ENCODE measurements around the gene MAP7D2. TPM values are rescaled to one million over a fixed set of nuclear protein-coding genes. Genes with fewer than 3 reads are reported as not detected.

MAP7D2 gene
- total RNA-seq, 1 experiment from 2014 or later: 0.15 TPM

DNA sequence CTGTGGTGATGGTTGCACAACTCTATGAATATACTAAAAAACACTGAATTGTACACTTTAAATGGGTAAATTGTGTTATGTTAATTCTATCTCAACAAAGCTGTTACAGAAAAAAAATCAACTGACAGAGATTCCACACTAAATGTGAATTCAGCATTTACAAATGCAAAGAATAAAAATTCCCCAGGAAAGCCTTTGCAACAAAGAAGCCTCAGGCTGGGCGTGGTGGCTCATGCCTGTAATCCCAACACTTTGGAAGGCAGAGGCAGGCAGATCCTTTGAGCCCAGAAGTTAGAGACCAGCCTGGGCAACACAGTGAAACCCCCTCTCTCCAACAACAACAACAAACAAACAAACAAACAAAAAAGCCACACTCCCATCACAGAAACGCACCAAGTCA, 134.8 kb downstream of the MAP7D2 start:
- no peak overlapping the region for H3K27ac ChIP-seq (ENCODE audit: low read depth, low read length)
- no peaks in the 10 kb centered on the region for H3K9me3 ChIP-seq (ENCODE audit: control insufficient read depth in 1 of 2, insufficient read depth in 1 of 2, low read depth in 1 of 2, low read length in 2 of 2)
- no peaks in the 10 kb centered on the region for H3K27me3 ChIP-seq (ENCODE audit: insufficient read depth, low read length)
- ChIA-PET CTCF (no interaction called here), POLR2A (no interaction called here), RAD21 (ENCODE audit: low non-redundant PET in 1 of 2, low total read pairs in 2 of 2, uncharacterized antibody in 2 of 2, unreplicated experiment in 2 of 2) (no interaction called here)
- no peaks in the 10 kb centered on the region for H3K79me2 ChIP-seq (ENCODE audit: insufficient read depth, low read length)
- no peak for ATAC-seq
- no peak overlapping the region for H3K4me2 ChIP-seq (ENCODE audit: low read length)
- no peaks in the 10 kb centered on the region for H3K4me1 ChIP-seq (ENCODE audit: control insufficient read depth in 1 of 2, insufficient read depth in 2 of 2, low read length in 2 of 2)
- H3K4me3 ChIP-seq (replicated peaks in 1 of 2; ENCODE audit: low read depth in 1 of 2, low read length in 2 of 2): no peak overlapping the region
- TF ChIP-seq, protein P1, sequence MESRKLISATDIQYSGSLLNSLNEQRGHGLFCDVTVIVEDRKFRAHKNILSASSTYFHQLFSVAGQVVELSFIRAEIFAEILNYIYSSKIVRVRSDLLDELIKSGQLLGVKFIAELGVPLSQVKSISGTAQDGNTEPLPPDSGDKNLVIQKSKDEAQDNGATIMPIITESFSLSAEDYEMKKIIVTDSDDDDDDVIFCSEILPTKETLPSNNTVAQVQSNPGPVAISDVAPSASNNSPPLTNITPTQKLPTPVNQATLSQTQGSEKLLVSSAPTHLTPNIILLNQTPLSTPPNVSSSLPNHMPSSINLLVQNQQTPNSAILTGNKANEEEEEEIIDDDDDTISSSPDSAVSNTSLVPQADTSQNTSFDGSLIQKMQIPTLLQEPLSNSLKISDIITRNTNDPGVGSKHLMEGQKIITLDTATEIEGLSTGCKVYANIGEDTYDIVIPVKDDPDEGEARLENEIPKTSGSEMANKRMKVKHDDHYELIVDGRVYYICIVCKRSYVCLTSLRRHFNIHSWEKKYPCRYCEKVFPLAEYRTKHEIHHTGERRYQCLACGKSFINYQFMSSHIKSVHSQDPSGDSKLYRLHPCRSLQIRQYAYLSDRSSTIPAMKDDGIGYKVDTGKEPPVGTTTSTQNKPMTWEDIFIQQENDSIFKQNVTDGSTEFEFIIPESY (IDR thresholded peaks at IDR 0.05; ENCODE audit: extremely low read depth, insufficient replicate concordance, low read length): no peak
- TF ChIP-seq CEBPB (IDR thresholded peaks at IDR 0.05; ENCODE audit: low read depth) (no peak), FOSL1 (IDR thresholded peaks at IDR 0.05; ENCODE audit: low read depth) (no peak), YY1 (IDR thresholded peaks at IDR 0.05; ENCODE audit: extremely low read depth, insufficient replicate concordance, low read depth, low read length) (no peak)
- H3K36me3 ChIP-seq (ENCODE audit: control insufficient read depth in 1 of 2, insufficient read depth in 2 of 2, low read length in 2 of 2): no peaks in the 10 kb centered on the region
- no peaks in the 10 kb centered on the region for H4K20me1 ChIP-seq (ENCODE audit: insufficient read depth)
- BruUV-seq (replicated peaks): no TSS peak
- intact Hi-C loops (cut with micrococcal nuclease): no loop called here
- H3K9me2 ChIP-seq (ENCODE audit: insufficient read depth): no peaks in the 10 kb centered on the region
- DNase-seq (ENCODE audit: low read depth, low spot score): no peak
- no peak overlapping the region for H3K9ac ChIP-seq (ENCODE audit: low read length)
- H2AFZ ChIP-seq (ENCODE audit: low read depth, low read length, poor library complexity, severe bottlenecking): no peak overlapping the region

DNA sequence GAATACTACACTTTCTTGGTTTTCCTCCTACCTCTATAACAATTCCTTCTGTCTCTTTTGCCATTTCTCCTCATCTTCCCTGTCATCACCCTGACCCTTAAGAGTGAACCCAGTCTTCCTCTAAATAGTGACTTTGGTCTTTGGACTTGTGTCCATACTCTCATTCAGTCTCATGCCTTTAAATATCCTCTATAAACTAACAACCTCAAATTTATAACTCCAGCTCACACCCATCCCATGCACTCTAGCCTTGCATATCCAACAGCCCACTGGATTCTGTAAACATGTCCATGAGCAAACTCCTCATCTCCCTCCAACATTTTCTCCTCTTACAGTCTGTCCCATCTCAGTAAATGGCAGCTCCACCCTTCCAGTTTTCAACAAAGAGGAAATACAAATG, 140.9 kb downstream of the MAP7D2 start:
- intact Hi-C loops (cut with micrococcal nuclease): no loop called here
- DNase-seq (ENCODE audit: low read depth, low spot score): no peak
- H4K20me1 ChIP-seq (ENCODE audit: insufficient read depth): no peaks in the 10 kb centered on the region; the same call in 1 of the 2 replicates
- H2AFZ ChIP-seq (ENCODE audit: low read depth, low read length, poor library complexity, severe bottlenecking): no peak overlapping the region
- H3K4me2 ChIP-seq (ENCODE audit: low read length): no peak overlapping the region
- ChIA-PET POLR2A (no interaction called here), CTCF (no interaction called here), RAD21 (ENCODE audit: low non-redundant PET in 1 of 2, low total read pairs in 2 of 2, uncharacterized antibody in 2 of 2, unreplicated experiment in 2 of 2) (no interaction called here)
- ATAC-seq: no peak
- BruUV-seq (replicated peaks): no TSS peak
- no peak overlapping the region for H3K27ac ChIP-seq (ENCODE audit: low read depth, low read length)
- H3K4me3 ChIP-seq (replicated peaks in 1 of 2; ENCODE audit: low read depth in 1 of 2, low read length in 2 of 2): no peak overlapping the region
- no peaks in the 10 kb centered on the region for H3K9me3 ChIP-seq (ENCODE audit: control insufficient read depth in 1 of 2, insufficient read depth in 1 of 2, low read depth in 1 of 2, low read length in 2 of 2)
- no peaks in the 10 kb centered on the region for H3K27me3 ChIP-seq (ENCODE audit: insufficient read depth, low read length)
- H3K9ac ChIP-seq (ENCODE audit: low read length): no peak overlapping the region
- H3K79me2 ChIP-seq (ENCODE audit: insufficient read depth, low read length): no peaks in the 10 kb centered on the region
- no peaks in the 10 kb centered on the region for H3K36me3 ChIP-seq (ENCODE audit: control insufficient read depth in 1 of 2, insufficient read depth in 2 of 2, low read length in 2 of 2)
- H3K9me2 ChIP-seq (ENCODE audit: insufficient read depth): no peaks in the 10 kb centered on the region
- no peaks in the 10 kb centered on the region for H3K4me1 ChIP-seq (ENCODE audit: control insufficient read depth in 1 of 2, insufficient read depth in 2 of 2, low read length in 2 of 2)
- no peak for TF ChIP-seq EZH2 (IDR thresholded peaks at IDR 0.05)
- no peak for TF ChIP-seq SIN3A (IDR thresholded peaks at IDR 0.05; ENCODE audit: low read depth)
- TF ChIP-seq CBX3 (IDR thresholded peaks at IDR 0.05; ENCODE audit: low read depth): no peak
- no peak for TF ChIP-seq SP1 (IDR thresholded peaks at IDR 0.05; ENCODE audit: low read depth)
- TF ChIP-seq, protein P2, sequence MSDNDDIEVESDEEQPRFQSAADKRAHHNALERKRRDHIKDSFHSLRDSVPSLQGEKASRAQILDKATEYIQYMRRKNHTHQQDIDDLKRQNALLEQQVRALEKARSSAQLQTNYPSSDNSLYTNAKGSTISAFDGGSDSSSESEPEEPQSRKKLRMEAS (IDR thresholded peaks at IDR 0.05): no peak
- TF ChIP-seq YY1 (IDR thresholded peaks at IDR 0.05; ENCODE audit: extremely low read depth, insufficient replicate concordance, low read depth, low read length): no peak
- no peak for TF ChIP-seq ELF1 (IDR thresholded peaks at IDR 0.05; ENCODE audit: borderline replicate concordance, low read depth)
- TF ChIP-seq TCF7L2 (IDR thresholded peaks at IDR 0.05; ENCODE audit: borderline replicate concordance, extremely low read depth, insufficient read depth, insufficient read length): no peak
- TF ChIP-seq, protein P3, sequence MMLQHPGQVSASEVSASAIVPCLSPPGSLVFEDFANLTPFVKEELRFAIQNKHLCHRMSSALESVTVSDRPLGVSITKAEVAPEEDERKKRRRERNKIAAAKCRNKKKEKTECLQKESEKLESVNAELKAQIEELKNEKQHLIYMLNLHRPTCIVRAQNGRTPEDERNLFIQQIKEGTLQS (IDR thresholded peaks at IDR 0.05): no peak
- no peak for TF ChIP-seq ZFX (IDR thresholded peaks at IDR 0.05)
- TF ChIP-seq, protein P4, sequence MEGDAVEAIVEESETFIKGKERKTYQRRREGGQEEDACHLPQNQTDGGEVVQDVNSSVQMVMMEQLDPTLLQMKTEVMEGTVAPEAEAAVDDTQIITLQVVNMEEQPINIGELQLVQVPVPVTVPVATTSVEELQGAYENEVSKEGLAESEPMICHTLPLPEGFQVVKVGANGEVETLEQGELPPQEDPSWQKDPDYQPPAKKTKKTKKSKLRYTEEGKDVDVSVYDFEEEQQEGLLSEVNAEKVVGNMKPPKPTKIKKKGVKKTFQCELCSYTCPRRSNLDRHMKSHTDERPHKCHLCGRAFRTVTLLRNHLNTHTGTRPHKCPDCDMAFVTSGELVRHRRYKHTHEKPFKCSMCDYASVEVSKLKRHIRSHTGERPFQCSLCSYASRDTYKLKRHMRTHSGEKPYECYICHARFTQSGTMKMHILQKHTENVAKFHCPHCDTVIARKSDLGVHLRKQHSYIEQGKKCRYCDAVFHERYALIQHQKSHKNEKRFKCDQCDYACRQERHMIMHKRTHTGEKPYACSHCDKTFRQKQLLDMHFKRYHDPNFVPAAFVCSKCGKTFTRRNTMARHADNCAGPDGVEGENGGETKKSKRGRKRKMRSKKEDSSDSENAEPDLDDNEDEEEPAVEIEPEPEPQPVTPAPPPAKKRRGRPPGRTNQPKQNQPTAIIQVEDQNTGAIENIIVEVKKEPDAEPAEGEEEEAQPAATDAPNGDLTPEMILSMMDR (IDR thresholded peaks at IDR 0.05 in 2 of 3, conservative IDR thresholded peaks at IDR 0.05 in 1 of 3; ENCODE audit: borderline replicate concordance in 1 of 3, insufficient read depth in 1 of 3, low read depth in 2 of 3, low read length in 2 of 3): no peak
- no peak for TF ChIP-seq CEBPB (IDR thresholded peaks at IDR 0.05; ENCODE audit: low read depth)

All from HCT116 (cell line).